ENCODE results near the gene PRR22. TPM values are rescaled to one million over a fixed set of nuclear protein-coding genes. Genes with fewer than 3 reads are reported as not detected.

PRR22 gene
- total RNA-seq, 1 donor: 0.09 TPM

DNA sequence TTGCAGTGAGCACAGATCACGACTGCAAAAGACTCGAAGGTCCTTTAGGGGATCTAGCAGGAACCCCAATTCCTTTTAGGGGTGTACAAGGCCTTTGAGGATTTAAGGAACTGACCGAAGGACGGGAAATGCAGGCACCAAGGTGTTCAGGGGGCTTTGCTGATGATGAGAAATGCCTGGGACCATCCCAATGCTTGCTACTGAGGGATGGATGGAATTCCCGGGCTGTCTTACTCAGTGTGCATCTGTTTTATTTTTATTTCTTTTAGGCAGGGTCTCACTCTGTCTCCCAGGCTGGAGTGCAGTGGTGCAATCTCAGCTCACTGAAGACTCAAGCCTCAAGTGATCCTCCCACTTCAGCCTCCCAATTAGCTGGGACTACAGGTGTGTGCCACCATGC lies 11.3 kb downstream of the PRR22 start:
- H3K4me3 ChIP-seq (ENCODE audit: low read depth, low read length): no peak overlapping the region
- DNase-seq (ENCODE audit: low read depth): no peak
- TF ChIP-seq, protein P1, sequence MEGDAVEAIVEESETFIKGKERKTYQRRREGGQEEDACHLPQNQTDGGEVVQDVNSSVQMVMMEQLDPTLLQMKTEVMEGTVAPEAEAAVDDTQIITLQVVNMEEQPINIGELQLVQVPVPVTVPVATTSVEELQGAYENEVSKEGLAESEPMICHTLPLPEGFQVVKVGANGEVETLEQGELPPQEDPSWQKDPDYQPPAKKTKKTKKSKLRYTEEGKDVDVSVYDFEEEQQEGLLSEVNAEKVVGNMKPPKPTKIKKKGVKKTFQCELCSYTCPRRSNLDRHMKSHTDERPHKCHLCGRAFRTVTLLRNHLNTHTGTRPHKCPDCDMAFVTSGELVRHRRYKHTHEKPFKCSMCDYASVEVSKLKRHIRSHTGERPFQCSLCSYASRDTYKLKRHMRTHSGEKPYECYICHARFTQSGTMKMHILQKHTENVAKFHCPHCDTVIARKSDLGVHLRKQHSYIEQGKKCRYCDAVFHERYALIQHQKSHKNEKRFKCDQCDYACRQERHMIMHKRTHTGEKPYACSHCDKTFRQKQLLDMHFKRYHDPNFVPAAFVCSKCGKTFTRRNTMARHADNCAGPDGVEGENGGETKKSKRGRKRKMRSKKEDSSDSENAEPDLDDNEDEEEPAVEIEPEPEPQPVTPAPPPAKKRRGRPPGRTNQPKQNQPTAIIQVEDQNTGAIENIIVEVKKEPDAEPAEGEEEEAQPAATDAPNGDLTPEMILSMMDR (IDR thresholded peaks at IDR 0.05; ENCODE audit: insufficient read depth, low read length): no peak

DNA sequence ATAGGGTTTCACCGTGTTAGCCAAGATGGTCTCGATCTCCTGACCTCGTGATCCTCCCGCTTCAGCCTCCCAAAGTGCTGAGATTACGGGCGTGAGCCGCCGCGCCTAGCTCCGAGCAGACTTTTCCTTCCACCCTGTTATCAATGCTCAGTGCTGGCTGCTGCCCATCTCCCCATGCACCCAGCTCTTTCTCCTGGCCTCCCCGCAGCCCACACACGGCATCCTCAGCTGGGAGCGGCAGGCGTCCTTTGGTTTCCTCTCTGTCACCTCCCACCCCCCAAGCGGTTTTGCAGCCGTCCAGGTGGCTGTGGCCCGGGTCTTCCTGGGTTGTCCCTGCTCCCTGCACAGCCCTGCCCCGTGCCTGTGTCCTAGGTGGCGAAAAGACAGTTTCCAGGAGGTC lies 12.1 kb downstream of the PRR22 start:
- H3K4me3 ChIP-seq (ENCODE audit: low read depth, low read length): no peak overlapping the region
- no peak for DNase-seq (ENCODE audit: low read depth)
- TF ChIP-seq, protein P1 (IDR thresholded peaks at IDR 0.05; ENCODE audit: insufficient read depth, low read length): no peak

DNA sequence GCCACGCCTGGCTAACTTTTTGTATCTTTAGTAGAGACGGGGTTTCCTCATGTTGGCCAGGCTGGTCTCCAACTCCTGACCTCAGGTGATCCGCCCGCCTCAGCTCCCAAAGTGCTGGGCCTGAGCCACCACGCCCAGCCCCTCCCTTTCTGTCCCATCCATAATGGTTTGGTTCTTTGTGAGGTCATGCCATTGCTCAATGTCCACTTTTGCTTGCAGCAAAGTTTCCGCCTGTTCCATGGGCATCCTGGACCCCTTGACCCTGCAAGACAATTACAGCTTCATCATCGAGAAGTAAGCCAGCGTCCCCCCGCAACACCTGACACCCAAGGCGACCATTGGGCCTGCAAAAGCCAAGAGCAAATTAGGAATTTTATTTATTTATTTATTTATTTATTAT lies 16.6 kb downstream of the PRR22 start:
- no peak overlapping the region for H3K4me3 ChIP-seq (ENCODE audit: low read depth, low read length)
- DNase-seq (ENCODE audit: low read depth): no peak
- TF ChIP-seq, protein P1 (IDR thresholded peaks at IDR 0.05; ENCODE audit: insufficient read depth, low read length): no peak

DNA sequence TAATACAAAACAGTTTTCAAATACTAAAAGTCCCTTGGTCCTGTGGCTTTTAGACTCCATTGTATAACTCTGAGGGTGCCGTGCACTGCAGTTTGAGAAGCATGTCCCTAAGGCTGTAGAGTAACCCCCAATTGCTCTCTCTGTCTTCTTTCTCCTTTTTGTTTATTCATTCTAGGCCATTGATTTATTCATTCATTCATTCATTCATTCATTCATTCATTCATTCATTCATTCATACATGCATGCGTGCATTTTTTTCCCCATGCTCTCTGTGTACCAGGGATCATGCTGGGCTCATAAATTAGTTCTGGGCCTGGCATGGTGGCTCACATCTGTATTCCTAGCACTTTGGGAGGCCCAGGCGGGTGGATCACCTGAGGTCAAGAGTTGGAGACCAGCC lies 19.3 kb downstream of the PRR22 start:
- no peak for DNase-seq (ENCODE audit: low read depth)
- no peak overlapping the region for H3K4me3 ChIP-seq (ENCODE audit: low read depth, low read length)
- TF ChIP-seq, protein P1 (IDR thresholded peaks at IDR 0.05; ENCODE audit: insufficient read depth, low read length): no peak

DNA sequence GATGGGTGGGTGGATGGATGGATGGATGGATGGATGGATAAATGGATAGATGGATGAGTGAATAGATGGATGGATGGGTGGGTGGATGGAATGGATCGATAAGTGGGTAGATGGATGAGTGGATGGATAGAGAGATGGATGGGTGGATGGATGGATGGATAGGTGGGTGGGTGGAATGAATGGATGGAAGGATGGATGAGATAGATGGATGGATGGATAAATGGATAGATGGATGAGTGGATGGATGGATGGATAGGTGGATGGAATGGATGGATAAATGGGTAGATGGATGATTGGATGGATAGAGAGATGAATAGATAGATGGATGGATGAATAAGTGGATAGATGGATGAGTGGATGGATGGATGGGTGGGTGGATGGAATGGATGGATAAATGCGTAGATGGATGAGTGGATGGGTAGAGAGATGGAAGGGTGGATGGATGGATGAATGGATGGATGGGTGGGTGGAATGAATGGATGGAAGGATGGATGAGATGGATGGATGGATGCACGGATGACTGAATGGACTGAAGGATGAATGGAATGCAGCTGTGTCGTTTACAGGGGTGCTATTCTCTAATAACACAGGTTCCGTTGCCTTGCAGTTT lies 21.8 kb downstream of the PRR22 start:
- DNase-seq (ENCODE audit: low read depth): no peak
- no peak overlapping the region for H3K4me3 ChIP-seq (ENCODE audit: low read depth, low read length)
- TF ChIP-seq, protein P1 (IDR thresholded peaks at IDR 0.05; ENCODE audit: insufficient read depth, low read length): no peak

DNA sequence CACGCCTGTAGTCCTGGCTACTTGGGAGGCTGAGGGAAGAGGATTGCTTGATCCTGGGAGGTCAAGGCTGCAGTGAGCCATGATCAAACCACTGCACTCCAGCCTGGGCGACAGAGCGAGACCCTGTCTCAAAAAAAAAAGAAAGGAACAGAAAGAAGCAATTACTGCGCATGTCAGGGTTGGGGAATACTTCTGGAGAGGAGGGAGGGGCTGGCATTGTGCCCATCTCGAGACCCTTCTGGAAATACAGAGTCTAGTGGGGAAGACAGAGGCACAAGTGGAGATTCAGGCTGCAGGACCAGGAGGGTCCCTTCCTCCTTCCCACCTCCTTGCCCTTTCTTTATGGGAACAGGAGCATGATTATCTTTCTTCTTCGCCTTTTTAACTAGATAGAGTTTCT lies 30.8 kb downstream of the PRR22 start:
- DNase-seq (ENCODE audit: low read depth): no peak
- H3K4me3 ChIP-seq (ENCODE audit: low read depth, low read length): no peak overlapping the region
- TF ChIP-seq, protein P1 (IDR thresholded peaks at IDR 0.05; ENCODE audit: insufficient read depth, low read length): no peak

DNA sequence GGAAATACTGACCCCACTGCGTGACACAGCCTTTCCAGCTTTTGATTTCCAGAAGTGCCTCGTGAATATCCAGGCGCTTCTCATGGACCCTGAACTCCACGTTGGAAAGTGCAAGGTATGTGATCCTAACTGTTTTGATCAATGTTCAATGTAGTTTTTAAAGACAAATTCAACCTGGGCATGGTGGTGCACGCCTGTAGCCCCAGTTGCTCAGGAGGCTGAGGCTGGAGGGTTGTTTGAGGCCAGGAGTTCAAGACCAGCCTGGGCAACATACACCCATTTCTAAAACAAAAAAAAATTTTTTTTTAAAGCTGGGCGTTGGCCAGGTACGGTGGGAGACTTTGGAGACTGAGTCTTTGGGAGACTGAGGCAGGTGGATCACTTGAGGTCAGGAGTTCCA lies 32.8 kb downstream of the PRR22 start:
- TF ChIP-seq, protein P1 (IDR thresholded peaks at IDR 0.05; ENCODE audit: insufficient read depth, low read length): no peak
- no peak overlapping the region for H3K4me3 ChIP-seq (ENCODE audit: low read depth, low read length)
- DNase-seq (ENCODE audit: low read depth): no peak
